K562 (cell line): ENCODE measurements around the gene KANK4.

Experiments used
- POLR2A ChIP-seq: fragments of 450-650 bp; conservative IDR thresholded peaks from 2 replicates; pipeline ENCODE4 v1.6.1; 2016
- TF ChIP-seq, protein P1 (sequence below): fragments of 250-450 bp; sonication (Bioruptor Pico); IDR thresholded peaks from 2 replicates; pipeline ENCODE4 v1.5.0; 2022; ENCODE audit warnings: mild to moderate bottlenecking

DNA sequence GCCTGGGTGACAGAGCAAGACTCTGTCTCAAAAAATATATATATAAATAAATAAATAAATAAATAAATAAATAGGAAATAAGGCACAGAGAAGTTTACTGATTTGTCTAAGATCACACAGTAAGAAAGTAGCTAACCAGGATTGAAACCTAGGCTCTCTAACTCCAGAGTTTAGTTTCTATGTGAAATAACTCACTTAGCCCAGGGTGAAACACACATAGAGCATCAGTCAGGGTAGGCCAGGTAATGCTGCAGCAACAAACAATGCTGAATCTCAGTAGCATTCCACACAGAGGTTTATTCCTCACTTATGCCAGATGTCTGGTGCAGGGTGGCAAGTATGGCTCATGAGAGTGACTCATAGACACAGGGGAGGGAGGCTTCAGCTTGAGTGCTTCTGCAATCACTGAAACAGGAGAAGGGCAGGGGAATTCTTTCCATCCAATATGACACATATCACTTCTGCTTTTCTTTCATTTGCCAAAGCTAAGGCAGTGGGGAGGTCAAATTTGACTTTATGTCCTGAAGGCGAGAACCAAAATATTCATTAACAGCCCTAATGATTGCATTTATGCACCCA lies 37.1 kb upstream of the KANK4 start:
- TF ChIP-seq POLR2A, result no peak
- TF ChIP-seq, protein P1, sequence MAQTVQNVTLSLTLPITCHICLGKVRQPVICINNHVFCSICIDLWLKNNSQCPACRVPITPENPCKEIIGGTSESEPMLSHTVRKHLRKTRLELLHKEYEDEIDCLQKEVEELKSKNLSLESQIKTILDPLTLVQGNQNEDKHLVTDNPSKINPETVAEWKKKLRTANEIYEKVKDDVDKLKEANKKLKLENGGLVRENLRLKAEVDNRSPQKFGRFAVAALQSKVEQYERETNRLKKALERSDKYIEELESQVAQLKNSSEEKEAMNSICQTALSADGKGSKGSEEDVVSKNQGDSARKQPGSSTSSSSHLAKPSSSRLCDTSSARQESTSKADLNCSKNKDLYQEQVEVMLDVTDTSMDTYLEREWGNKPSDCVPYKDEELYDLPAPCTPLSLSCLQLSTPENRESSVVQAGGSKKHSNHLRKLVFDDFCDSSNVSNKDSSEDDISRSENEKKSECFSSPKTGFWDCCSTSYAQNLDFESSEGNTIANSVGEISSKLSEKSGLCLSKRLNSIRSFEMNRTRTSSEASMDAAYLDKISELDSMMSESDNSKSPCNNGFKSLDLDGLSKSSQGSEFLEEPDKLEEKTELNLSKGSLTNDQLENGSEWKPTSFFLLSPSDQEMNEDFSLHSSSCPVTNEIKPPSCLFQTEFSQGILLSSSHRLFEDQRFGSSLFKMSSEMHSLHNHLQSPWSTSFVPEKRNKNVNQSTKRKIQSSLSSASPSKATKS, result no peak
